Stomach (tissue), 9 donors: ENCODE results near the gene ABI3BP. TPM values are rescaled to one million over a fixed set of nuclear protein-coding genes. Genes with fewer than 3 reads are reported as not detected.
A peak's percentile ranks its signal among the peaks of the same experiment; 100 is the strongest.

Experiments
- DNase-seq, 2 donors: peaks; one replicate each; pipeline versions ENCODE4 v3.0.0 to v3.0.0-alpha.2; 2013 to 2019
- H3K27ac ChIP-seq, 5 donors: fragments of 200-600 bp in 4 of 5; sonication (generic) in 4 of 5; one replicate each; pipeline ENCODE4 v1.5.1; 2013 to 2019; ENCODE audit warnings: mild to moderate bottlenecking in 1 of 5, moderate library complexity in 1 of 5
- H3K27me3 ChIP-seq, 3 donors: fragments of 200-600 bp; sonication (generic); one replicate each; pipeline ENCODE4 v1.5.1; 2017 to 2019; ENCODE audit warnings: mixed run types in 1 of 3
- H3K36me3 ChIP-seq, 4 donors: fragments of 200-600 bp; sonication (generic); 1 replicate in 3 of 4; 2 replicates in 1 of 4; pipeline ENCODE4 v1.5.1; 2016 to 2019
- H3K4me1 ChIP-seq, 4 donors: fragments of 200-600 bp; sonication (generic); one replicate each; pipeline ENCODE4 v1.5.1; 2016 to 2019
- H3K4me3 ChIP-seq, 4 donors: fragments of 200-600 bp; sonication (generic) in 3 of 4; one replicate each; pipeline ENCODE4 v1.5.1; 2016 to 2019; ENCODE audit warnings: mild to moderate bottlenecking in 1 of 4
- H3K9me3 ChIP-seq, 4 donors: fragments of 200-600 bp; sonication (generic); one replicate each; pipeline ENCODE4 v1.5.1; 2016 to 2019
- EP300 ChIP-seq: sonication (generic); formaldehyde crosslinking; IDR thresholded peaks from one replicate; pipeline ENCODE4 v1.6.1; 2017; ENCODE audit warnings: antibody characterized with exemption
- POLR2A ChIP-seq, 4 donors: fragments of 450-650 bp; IDR thresholded peaks; one replicate each; pipeline ENCODE4 v1.6.1; 2016; ENCODE audit warnings: antibody characterized with exemption in 4 of 4, control low read depth in 2 of 4, mild to moderate bottlenecking in 1 of 4, moderate library complexity in 1 of 4
- POLR2AphosphoS5 ChIP-seq, 3 donors: sonication (generic); formaldehyde crosslinking; IDR thresholded peaks; one replicate each; pipeline ENCODE4 v1.6.1; 2016; ENCODE audit warnings: antibody characterized with exemption in 3 of 3
- WGBS, 5 donors: extraction: QIAGEN DNeasy Blood & Tissue Kit in 3 of 5; methylation state at CpG; one replicate each; pipeline versions ENCODE4 v1.1.5 to v1.1.7; 2013 to 2018; 5-methylcytosine and 5-hydroxymethylcytosine counted together
- intact Hi-C: fragments of 100-400 bp; cut with DNase I; formaldehyde crosslinking; loops from one replicate; pipeline ENCODE4 v1.15.1; 2023; ENCODE audit warnings: low total_unique reads
- polyA plus RNA-seq, 3 donors: library from polyadenylated mRNA; stranded (reverse); fragments of 200-250 nt; gene quantifications; one replicate each; pipeline ENCODE4 v1.2.3, GENCODE V29; 2013
- total RNA-seq, 5 donors: library from RNA; depleted of rRNA; stranded (reverse); fragments of >200 nt; gene quantifications; one replicate each; pipeline versions ENCODE4 v1.1.0 to v1.2.3, GENCODE V29; 2014 to 2016
- TF ChIP-seq, protein P1 (sequence below), 7 experiments: fragments of 450-650 bp in 4 of 7; fragments of 200-600 bp in 3 of 7; sonication (generic) in 3 of 7; IDR thresholded peaks; one replicate each; pipeline ENCODE4 v1.5.1; 2016 to 2019; ENCODE audit warnings: antibody characterized with exemption in 7 of 7, control low read depth in 2 of 7, mild to moderate bottlenecking in 1 of 7
- donor health status: healthy with polysubstance abuse.
- donor health status: Bipolar disorder and iron deficiency.
- donor health status: healthy.

Gene ABI3BP
- total and polyA plus RNA-seq, 8 donors, result 1.5 to 252 (median 21.7) TPM

DNA sequence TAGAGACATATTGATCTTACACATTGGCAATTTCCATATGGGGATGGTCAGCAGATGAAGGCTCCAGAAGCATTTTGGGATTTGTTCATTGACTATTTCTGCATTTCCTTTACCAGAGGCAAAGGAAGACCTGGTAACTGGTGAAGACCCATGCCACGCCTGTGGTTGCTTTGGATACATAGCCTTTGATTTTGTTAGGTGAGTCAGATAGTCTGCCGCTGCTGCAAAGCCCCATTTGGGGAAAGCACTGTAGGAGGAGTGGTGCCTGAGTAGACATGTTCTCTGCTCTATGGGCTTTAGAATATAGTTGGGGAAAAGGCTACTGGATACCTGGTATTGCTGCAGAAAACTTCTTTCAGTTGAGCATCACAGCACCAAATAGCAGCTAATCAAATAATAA, 227.2 kb downstream of the ABI3BP start:
- Histone ChIP-seq H3K9me3 (no peaks in the 10 kb centered on the region), H3K4me1 (peaks cover 0 to 5% (median 0%) of the 10 kb centered on the region in 4 donors), H3K27ac (no peak overlapping the region), H3K4me3 (no peak overlapping the region), H3K27me3 (no peaks in the 10 kb centered on the region), H3K36me3 (peaks cover 0 to 28% (median 6%) of the 10 kb centered on the region in 4 donors)
- intact Hi-C loops, result no loop called here
- TF ChIP-seq EP300, result no peak
- TF ChIP-seq POLR2AphosphoS5 (IDR thresholded peaks at IDR 0.05), result no peak
- TF ChIP-seq POLR2A (IDR thresholded peaks at IDR 0.05), result no peak
- TF ChIP-seq, protein P1, sequence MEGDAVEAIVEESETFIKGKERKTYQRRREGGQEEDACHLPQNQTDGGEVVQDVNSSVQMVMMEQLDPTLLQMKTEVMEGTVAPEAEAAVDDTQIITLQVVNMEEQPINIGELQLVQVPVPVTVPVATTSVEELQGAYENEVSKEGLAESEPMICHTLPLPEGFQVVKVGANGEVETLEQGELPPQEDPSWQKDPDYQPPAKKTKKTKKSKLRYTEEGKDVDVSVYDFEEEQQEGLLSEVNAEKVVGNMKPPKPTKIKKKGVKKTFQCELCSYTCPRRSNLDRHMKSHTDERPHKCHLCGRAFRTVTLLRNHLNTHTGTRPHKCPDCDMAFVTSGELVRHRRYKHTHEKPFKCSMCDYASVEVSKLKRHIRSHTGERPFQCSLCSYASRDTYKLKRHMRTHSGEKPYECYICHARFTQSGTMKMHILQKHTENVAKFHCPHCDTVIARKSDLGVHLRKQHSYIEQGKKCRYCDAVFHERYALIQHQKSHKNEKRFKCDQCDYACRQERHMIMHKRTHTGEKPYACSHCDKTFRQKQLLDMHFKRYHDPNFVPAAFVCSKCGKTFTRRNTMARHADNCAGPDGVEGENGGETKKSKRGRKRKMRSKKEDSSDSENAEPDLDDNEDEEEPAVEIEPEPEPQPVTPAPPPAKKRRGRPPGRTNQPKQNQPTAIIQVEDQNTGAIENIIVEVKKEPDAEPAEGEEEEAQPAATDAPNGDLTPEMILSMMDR (IDR thresholded peaks at IDR 0.05), result no peak
- DNase-seq, result no peak
- WGBS, 5 donors, result 78 to 89% (median 83%) methylated on average over 2 of the region's 2 CpGs

DNA sequence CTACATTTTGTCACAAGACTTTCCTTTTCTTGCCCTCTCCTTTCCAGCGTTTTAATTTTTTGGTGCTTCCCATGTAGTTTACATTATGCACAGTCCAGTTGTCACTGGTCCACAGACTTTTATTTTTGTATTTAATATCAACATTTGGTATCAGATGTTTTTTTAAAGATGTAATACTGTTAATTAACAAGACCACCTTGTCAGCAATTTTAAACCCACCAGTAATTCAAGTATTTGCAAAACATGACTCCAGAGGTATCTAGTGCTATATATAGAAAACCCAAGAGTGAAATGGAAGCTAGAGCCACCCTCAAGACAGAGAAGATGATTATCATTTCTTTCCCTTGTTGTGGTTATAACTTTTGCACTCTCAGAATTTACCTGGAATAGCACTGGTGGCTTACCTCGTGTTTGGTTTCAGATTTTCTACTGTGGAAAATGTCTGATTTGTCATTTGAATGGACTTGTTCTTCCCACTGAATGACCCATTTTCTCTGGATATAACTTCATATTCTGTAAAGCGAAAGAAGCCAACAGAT, 227.7 kb downstream of the ABI3BP start:
- intact Hi-C loops, result no loop called here

DNA sequence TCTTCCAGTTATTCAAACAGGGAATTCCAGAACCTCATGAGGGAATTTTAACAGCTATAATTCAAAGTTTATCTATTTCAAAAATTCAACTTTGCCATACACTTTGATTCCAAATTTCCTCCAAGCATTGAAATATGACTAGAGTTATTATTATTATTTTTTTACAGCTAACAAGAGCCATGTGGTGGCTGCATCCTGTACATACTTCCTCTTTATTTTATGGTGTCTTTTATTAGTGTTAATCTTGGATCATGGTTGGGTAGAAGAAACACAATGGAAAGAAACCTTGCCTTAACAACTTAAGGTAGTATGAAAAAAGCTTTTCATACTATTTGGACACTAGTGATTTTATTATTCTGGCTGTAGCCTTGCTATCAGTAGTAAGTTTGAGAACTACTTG, 231.3 kb downstream of the ABI3BP start:
- H3K27me3 ChIP-seq, result no peaks in the 10 kb centered on the region
- DNase-seq, result no peak
- H3K4me1 ChIP-seq, result peaks cover 0 to 26% (median 10%) of the 10 kb centered on the region in 4 donors
- intact Hi-C loops, result no loop called here
- H3K4me3 ChIP-seq, result no peak overlapping the region
- peaks cover 0 to 5% (median 0%) of the 10 kb centered on the region in 4 donors for H3K36me3 ChIP-seq
- H3K27ac ChIP-seq, result no peak overlapping the region
- H3K9me3 ChIP-seq, result no peaks in the 10 kb centered on the region
- no peak for TF ChIP-seq EP300
- TF ChIP-seq, protein P1 (IDR thresholded peaks at IDR 0.05), result no peak
- TF ChIP-seq POLR2A (IDR thresholded peaks at IDR 0.05), result no peak
- TF ChIP-seq POLR2AphosphoS5 (IDR thresholded peaks at IDR 0.05), result no peak

More for the DNA sequence above, 227.7 kb downstream of the ABI3BP start:
- Histone ChIP-seq H3K4me1 (peaks cover 0 to 9% (median under 1%) of the 10 kb centered on the region in 4 donors), H3K27ac (no peak overlapping the region), H3K36me3 (peaks cover 0 to 23% (median 6%) of the 10 kb centered on the region in 4 donors), H3K9me3 (no peaks in the 10 kb centered on the region), H3K4me3 (no peak overlapping the region), H3K27me3 (no peaks in the 10 kb centered on the region)
- 81 to 85% (median 84%) methylated on average over 3 of the region's 3 CpGs for WGBS, 5 donors
- DNase-seq, result no peak
- TF ChIP-seq, protein P1 (IDR thresholded peaks at IDR 0.05), result no peak
- TF ChIP-seq EP300 (no peak), POLR2A (IDR thresholded peaks at IDR 0.05) (no peak)

DNA sequence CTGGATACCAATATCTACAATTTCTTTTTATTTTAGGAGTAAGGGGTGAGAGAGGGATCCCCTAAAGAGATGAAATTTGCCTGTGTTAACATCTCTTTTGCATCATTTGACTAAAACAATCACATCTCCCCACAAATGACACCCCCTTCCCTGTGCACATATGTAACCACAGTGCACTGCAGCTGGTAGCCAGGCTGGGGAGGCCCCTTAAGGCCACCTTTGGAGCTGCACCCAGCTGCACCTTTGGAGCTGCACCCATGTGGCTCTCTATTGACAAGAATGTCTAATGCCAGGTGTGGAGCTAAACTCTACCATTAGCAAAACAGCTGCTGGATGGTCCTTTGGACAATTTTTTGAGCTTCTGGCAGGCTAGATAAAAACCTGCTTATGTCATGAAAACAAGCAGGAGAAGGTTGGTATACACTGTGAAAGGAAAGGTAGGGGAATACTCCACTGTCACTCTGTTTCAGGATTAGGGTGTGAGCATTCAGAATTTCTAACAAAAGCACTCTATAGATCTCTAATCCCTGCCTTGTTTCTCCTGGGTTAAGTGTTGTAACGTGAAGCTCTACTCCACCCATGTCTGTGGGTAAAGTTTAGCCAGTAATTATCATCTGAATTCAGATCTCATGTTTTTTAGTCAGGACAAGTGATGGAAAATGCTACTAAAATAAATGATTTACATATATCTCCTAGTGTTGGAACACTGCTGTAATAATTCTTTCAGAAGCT, 231.8 kb downstream of the ABI3BP start:
- 41 to 71% (median 58%) methylated on average over 1 of the region's 1 CpG for WGBS, 5 donors
- Histone ChIP-seq H3K4me3 (no peak overlapping the region), H3K9me3 (no peaks in the 10 kb centered on the region), H3K27me3 (no peaks in the 10 kb centered on the region), H3K36me3 (peaks cover 0 to 5% (median 0%) of the 10 kb centered on the region in 4 donors), H3K27ac (peak overlapping the region in 2 of 5 donors; percentile 2 to 6), H3K4me1 (peaks cover 0 to 29% (median 10%) of the 10 kb centered on the region in 4 donors)
- TF ChIP-seq POLR2AphosphoS5 (IDR thresholded peaks at IDR 0.05) (no peak), POLR2A (IDR thresholded peaks at IDR 0.05) (no peak)
- TF ChIP-seq, protein P1 (IDR thresholded peaks at IDR 0.05), result peak in 2 of 7 experiments; percentile 12 to 24
- intact Hi-C loops, result no loop called here
- DNase-seq, result peak in 1 of 2 donors; percentile 19
